ENCODE data around the gene LPCAT1.

DNA sequence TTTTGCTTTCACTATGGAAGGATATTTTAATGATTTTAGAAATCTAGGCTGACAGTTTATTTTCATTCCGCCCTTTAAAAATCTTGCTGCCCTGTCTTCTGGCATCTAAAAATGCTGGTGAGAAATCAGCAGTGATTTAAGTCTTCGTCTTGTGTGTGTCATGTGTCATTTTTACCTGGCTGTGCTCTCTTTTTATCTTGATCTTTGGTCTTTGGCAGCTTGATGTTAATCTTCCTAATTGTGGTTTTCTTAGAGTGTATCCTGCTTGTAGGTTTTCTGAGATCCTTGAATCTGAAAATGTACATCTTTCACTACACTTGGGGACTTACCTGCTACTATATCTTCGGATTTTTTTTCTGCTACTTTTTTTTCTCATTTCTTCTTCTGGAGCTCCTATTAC lies 11.9 kb upstream of the LPCAT1 start:
- TF ChIP-seq POLR2A (IDR thresholded peaks at IDR 0.05; ENCODE audit: low read length) (no peak), GATA1 (IDR thresholded peaks at IDR 0.05; ENCODE audit: low read depth, low read length) (no peak)
